H9 (cell line): ENCODE measurements around the gene ADAMTS16. TPM values are rescaled to one million over a fixed set of nuclear protein-coding genes. Genes with fewer than 3 reads are reported as not detected.

Experiments
- DNase-seq: peaks from one replicate; pipeline ENCODE4 v3.0.0-alpha.2; 2017
- H2AFZ ChIP-seq: one replicate; pipeline ENCODE4 v1.6.1; 2013; ENCODE audit warnings: mild to moderate bottlenecking, low read length, control low read depth, moderate library complexity
- H2AK5ac ChIP-seq: 2 replicates; pipeline ENCODE4 v1.6.1; 2013; ENCODE audit warnings: low read length, control low read depth, mixed read lengths; ENCODE audit not compliant: insufficient read length
- H2BK120ac ChIP-seq: one replicate; pipeline ENCODE4 v1.6.1; 2013; ENCODE audit warnings: low read depth, mild to moderate bottlenecking, low read length, control low read depth, inconsistent platforms; ENCODE audit not compliant: poor library complexity, severe bottlenecking
- H2BK12ac ChIP-seq: 2 replicates; pipeline ENCODE4 v1.6.1; 2013; ENCODE audit warnings: low read length, control low read depth, mixed read lengths, low read depth; ENCODE audit not compliant: insufficient read length
- H2BK15ac ChIP-seq: 2 replicates; pipeline ENCODE4 v1.6.1; 2013; ENCODE audit warnings: low read depth, low read length, control low read depth
- H2BK20ac ChIP-seq: one replicate; pipeline ENCODE4 v1.6.1; 2013; ENCODE audit warnings: low read depth, mild to moderate bottlenecking, low read length, control low read depth, inconsistent platforms; ENCODE audit not compliant: poor library complexity, severe bottlenecking
- H2BK5ac ChIP-seq: 2 replicates; pipeline ENCODE4 v1.6.1; 2013; ENCODE audit warnings: low read length, control low read depth, mixed read lengths; ENCODE audit not compliant: insufficient read length
- H3K14ac ChIP-seq: 2 replicates; pipeline ENCODE4 v1.6.1; 2013; ENCODE audit warnings: low read length, control low read depth; ENCODE audit not compliant: insufficient read depth
- H3K18ac ChIP-seq: 2 replicates; pipeline ENCODE4 v1.6.1; 2013; ENCODE audit warnings: low read depth, mild to moderate bottlenecking, mixed read lengths, low read length, control low read depth; ENCODE audit not compliant: insufficient read length
- H3K23ac ChIP-seq: 2 replicates; pipeline ENCODE4 v1.6.1; 2013; ENCODE audit warnings: low read length, control low read depth, mixed read lengths, low read depth; ENCODE audit not compliant: insufficient read length
- H3K23me2 ChIP-seq: 2 replicates; pipeline ENCODE4 v1.6.1; 2013; ENCODE audit warnings: low read depth, mild to moderate bottlenecking, mixed read lengths, low read length, control low read depth; ENCODE audit not compliant: insufficient read length, poor library complexity, severe bottlenecking
- H3K27ac ChIP-seq: 2 replicates; pipeline ENCODE4 v1.5.1; 2013; ENCODE audit warnings: low read length, control low read depth, mixed read lengths, low read depth; ENCODE audit not compliant: insufficient read length
- H3K27me3 ChIP-seq: 2 replicates; pipeline ENCODE4 v1.6.1; 2013; ENCODE audit warnings: low read length, control low read depth, inconsistent platforms; ENCODE audit not compliant: insufficient read depth
- H3K4ac ChIP-seq: 2 replicates; pipeline ENCODE4 v1.6.1; 2013; ENCODE audit warnings: low read depth, mild to moderate bottlenecking, control low read depth, inconsistent platforms, low read length, moderate library complexity
- H3K4me1 ChIP-seq: 2 replicates; pipeline ENCODE4 v1.6.1; 2013; ENCODE audit warnings: low read length, control low read depth, inconsistent platforms; ENCODE audit not compliant: insufficient read depth
- H3K4me2 ChIP-seq: 2 replicates; pipeline ENCODE4 v1.6.1; 2013; ENCODE audit warnings: low read length, control low read depth, mixed read lengths; ENCODE audit not compliant: insufficient read length, insufficient read depth
- H3K56ac ChIP-seq: 2 replicates; pipeline ENCODE4 v1.6.1; 2013; ENCODE audit warnings: low read depth, mild to moderate bottlenecking, mixed read lengths, low read length, control low read depth; ENCODE audit not compliant: insufficient read length
- H3K79me1 ChIP-seq: 2 replicates; pipeline ENCODE4 v1.6.1; 2013; ENCODE audit warnings: low read depth, mild to moderate bottlenecking, moderate library complexity, low read length, control low read depth, inconsistent platforms; ENCODE audit not compliant: insufficient read depth, poor library complexity, severe bottlenecking
- H3K79me2 ChIP-seq: 2 replicates; pipeline ENCODE4 v1.6.1; 2013; ENCODE audit warnings: low read length, control low read depth, inconsistent platforms; ENCODE audit not compliant: insufficient read depth
- H3K9ac ChIP-seq: 2 replicates; pipeline ENCODE4 v1.6.1; 2013; ENCODE audit warnings: low read length, control low read depth, mixed read lengths; ENCODE audit not compliant: insufficient read length; ENCODE audit errors: extremely low read depth
- H3K9me3 ChIP-seq: one replicate; pipeline ENCODE4 v1.6.1; 2013; ENCODE audit warnings: low read depth, low read length, inconsistent platforms; ENCODE audit not compliant: control insufficient read depth
- H3T11ph ChIP-seq: one replicate; pipeline ENCODE4 v1.6.1; 2013; ENCODE audit warnings: mild to moderate bottlenecking, low read length, control low read depth, inconsistent platforms
- H4K20me1 ChIP-seq: one replicate; pipeline ENCODE4 v1.6.1; 2013; ENCODE audit not compliant: control insufficient read depth, insufficient read length, insufficient read depth
- H4K5ac ChIP-seq: 2 replicates; pipeline ENCODE4 v1.6.1; 2013; ENCODE audit warnings: low read depth, mild to moderate bottlenecking, mixed read lengths, low read length, control low read depth; ENCODE audit not compliant: insufficient read length
- H4K8ac ChIP-seq: replicated peaks from 2 replicates; pipeline ENCODE4 v1.6.1; 2013; ENCODE audit warnings: low read length, control low read depth, mixed read lengths, low read depth; ENCODE audit not compliant: insufficient read length
- H4K91ac ChIP-seq: 2 replicates; pipeline ENCODE4 v1.6.1; 2013; ENCODE audit warnings: low read depth, mild to moderate bottlenecking, moderate library complexity, mixed read lengths, low read length, control low read depth; ENCODE audit not compliant: insufficient read length
- H3K27ac Mint-ChIP-seq, 3 experiments: 2 replicates in 2 of 3; 3 replicates in 1 of 3; pipeline ENCODE4 v1.8.0; 2020 to 2021; ENCODE audit warnings: mixed read lengths in 3 of 3, mild to moderate bottlenecking in 1 of 3, moderate library complexity in 1 of 3
- H3K27me3 Mint-ChIP-seq: 2 replicates; pipeline ENCODE4 v1.8.0; 2021; ENCODE audit warnings: low read depth, mild to moderate bottlenecking, moderate library complexity, mixed read lengths
- H3K36me3 Mint-ChIP-seq, 3 experiments: 2 replicates in 2 of 3; 3 replicates in 1 of 3; pipeline ENCODE4 v1.8.0; 2020 to 2021; ENCODE audit warnings: low read depth in 3 of 3, mixed read lengths in 3 of 3; ENCODE audit not compliant: insufficient read depth in 1 of 3
- H3K4me1 Mint-ChIP-seq, 2 experiments: 2 replicates each; pipeline ENCODE4 v1.8.0; 2020; ENCODE audit warnings: mixed read lengths in 2 of 2
- H3K4me3 Mint-ChIP-seq, 2 experiments: 2 replicates in 1 of 2; 3 replicates in 1 of 2; pipeline ENCODE4 v1.8.0; 2020 to 2021; ENCODE audit warnings: mild to moderate bottlenecking in 2 of 2, mixed read lengths in 2 of 2, moderate library complexity in 1 of 2
- H3K9me3 Mint-ChIP-seq, 2 experiments: 2 replicates in 1 of 2; 3 replicates in 1 of 2; pipeline ENCODE4 v1.8.0; 2020; ENCODE audit warnings: mild to moderate bottlenecking in 2 of 2, mixed read lengths in 2 of 2, moderate library complexity in 1 of 2
- CTCF ChIP-seq: fragments of 200-600 bp; sonication (generic); conservative IDR thresholded peaks from 3 replicates; pipeline ENCODE4 v1.8.0; 2021; ENCODE audit warnings: antibody characterized with exemption, mild to moderate bottlenecking
- WGBS: extraction: QIAGEN DNeasy Blood & Tissue Kit; methylation state at CpG from one replicate; pipeline ENCODE4 v1.1.7; 2013; ENCODE audit warnings: missing lambda C conversion rate, low lambda C conversion rate, mixed read lengths; ENCODE audit not compliant: insufficient read length; ENCODE audit errors: extremely low coverage; 5-methylcytosine and 5-hydroxymethylcytosine counted together
- total RNA-seq: library from RNA; stranded (reverse); gene quantifications from 2 replicates; pipeline ENCODE4 v1.2.1, GENCODE V29; 2021

Gene ADAMTS16
- total RNA-seq, 1 experiment from 2014 or later: 4.5 TPM

- H4K20me1 ChIP-seq: no peaks in the 10 kb centered on the region
- no CpG with 5 or more reads among the region's 18 CpGs for WGBS
- no peak overlapping the region for H3T11ph ChIP-seq
- DNase-seq: peak; percentile 85
- peaks cover 9 to 13% (median 10%) of the 10 kb centered on the region in 3 experiments for H3K36me3 Mint-ChIP-seq
- no peaks in the 10 kb centered on the region for H3K9me3 ChIP-seq
- no peak; the same call in 1 of the 3 replicates for TF ChIP-seq CTCF
- no peak overlapping the region for H3K23ac ChIP-seq
- H3K23me2 ChIP-seq: no peaks in the 10 kb centered on the region
- no peak overlapping the region for H2BK15ac ChIP-seq
- H3K14ac ChIP-seq: no peak overlapping the region
- no peak overlapping the region for H3K18ac ChIP-seq
- H2BK5ac ChIP-seq: no peak overlapping the region
- H2BK120ac ChIP-seq: no peak overlapping the region
- H4K8ac ChIP-seq: no peak overlapping the region
- H3K9me3 Mint-ChIP-seq: no peaks in the 10 kb centered on the region
- no peak overlapping the region for H3K4me3 Mint-ChIP-seq
- no peaks in the 10 kb centered on the region for H3K27me3 ChIP-seq
- H3K4ac ChIP-seq: no peak overlapping the region
- no peak overlapping the region for H2AK5ac ChIP-seq
- no peaks in the 10 kb centered on the region for H3K79me2 ChIP-seq
- H3K56ac ChIP-seq: no peak overlapping the region
- no peak overlapping the region for H3K27ac ChIP-seq
- no peak overlapping the region for H2BK20ac ChIP-seq
- H4K91ac ChIP-seq: no peak overlapping the region
- no peak overlapping the region for H4K5ac ChIP-seq
- peaks cover 6% of the 10 kb centered on the region for H3K27me3 Mint-ChIP-seq
- no peak overlapping the region for H3K4me2 ChIP-seq
- peaks cover 5% of the 10 kb centered on the region; the same call in 1 of the 2 replicates for H3K4me1 ChIP-seq
- no peak overlapping the region for H2BK12ac ChIP-seq
- no peak overlapping the region for H2AFZ ChIP-seq
- peak overlapping the region in 1 of 3 experiments; percentile 57; a peak in 1 of 7 replicates for H3K27ac Mint-ChIP-seq
- H3K79me1 ChIP-seq: no peaks in the 10 kb centered on the region
- H3K9ac ChIP-seq: no peak overlapping the region
- peaks cover 19 to 29% of the 10 kb centered on the region in 2 experiments for H3K4me1 Mint-ChIP-seq
These were observed 131.0 kb downstream of the ADAMTS16 start for GRCh38 chr5:5270958-5271785.
